K562 (cell line): ENCODE data around the gene BEND6. TPM values are rescaled to one million over a fixed set of nuclear protein-coding genes. Genes with fewer than 3 reads are reported as not detected.
A peak's percentile ranks its signal among the peaks of the same experiment; 100 is the strongest.

ENCODE experiments used
- ARHGAP35 ChIP-seq: fragments of 450-650 bp; IDR thresholded peaks from 2 replicates; pipeline ENCODE4 v1.6.1; 2018; ENCODE audit not compliant: partially characterized antibody
- CBX2 ChIP-seq: fragments of 200-600 bp; sonication (generic); IDR thresholded peaks from one replicate; pipeline ENCODE4 v1.6.1; 2012; ENCODE audit warnings: mild to moderate bottlenecking, low read length, inconsistent platforms; ENCODE audit not compliant: insufficient read depth, poor library complexity, severe bottlenecking
- CBX5 ChIP-seq: IDR thresholded peaks from 2 replicates; pipeline ENCODE4 v1.6.1; 2014; ENCODE audit warnings: low read depth, borderline replicate concordance
- CCAR2 ChIP-seq: fragments of 200-400 bp; formaldehyde crosslinking; IDR thresholded peaks from 2 replicates; pipeline ENCODE4 v1.6.1; 2017; ENCODE audit warnings: mild to moderate bottlenecking, low read depth, low read length
- FOS ChIP-seq: IDR thresholded peaks from 3 replicates; pipeline ENCODE4 v1.6.1; 2011; ENCODE audit not compliant: insufficient read length; ENCODE audit errors: extremely low read depth
- GABPB1 ChIP-seq: sonication (generic); formaldehyde crosslinking; IDR thresholded peaks from 2 replicates; pipeline ENCODE4 v1.8.0; 2022; ENCODE audit warnings: mild to moderate bottlenecking, missing genetic modification reagents
- ILK ChIP-seq: fragments of 450-650 bp; IDR thresholded peaks from 2 replicates; pipeline ENCODE4 v1.6.1; 2016; ENCODE audit warnings: missing genetic modification characterization, low read depth, mild to moderate bottlenecking, missing compliant biosample characterization, moderate library complexity, borderline replicate concordance
- JUNB ChIP-seq: fragments of 450-650 bp; formaldehyde crosslinking; conservative IDR thresholded peaks from 2 replicates; pipeline ENCODE4 v1.4.0; 2020; ENCODE audit warnings: mild to moderate bottlenecking
- NCOA6 ChIP-seq: fragments of 450-650 bp; IDR thresholded peaks from 2 replicates; pipeline ENCODE4 v1.6.1; 2017; ENCODE audit warnings: mild to moderate bottlenecking
- NFIX ChIP-seq: fragments of 250-450 bp; sonication (Bioruptor Pico); IDR thresholded peaks from 2 replicates; pipeline ENCODE4 v1.4.0; 2020; ENCODE audit warnings: low read depth, mild to moderate bottlenecking, moderate library complexity
- TOE1 ChIP-seq, 2 experiments: fragments of 450-650 bp in 1 of 2; sonication (generic) in 1 of 2; formaldehyde crosslinking in 1 of 2; IDR thresholded peaks; 2 replicates each; pipeline versions ENCODE4 v1.7.1 to v1.8.0; 2016 to 2022; ENCODE audit warnings: borderline replicate concordance in 2 of 2, mild to moderate bottlenecking in 2 of 2, antibody characterized with exemption in 1 of 2, inconsistent platforms in 1 of 2, low read depth in 1 of 2, missing genetic modification reagents in 1 of 2, moderate library complexity in 1 of 2
- polyA plus RNA-seq, 8 experiments: library from polyadenylated mRNA; depleted of rRNA in 4 of 8; stranded (reverse) in 5 of 8; unstranded in 3 of 8; fragments of >200 nt; fragmentation: Nextera tagmentation in 2 of 8; fragmentation: Illumina TruSeq in 1 of 8; extraction: Ambion mirVana in 2 of 8; extraction: Trizol in 1 of 8; gene quantifications; 2 replicates each; pipeline versions ENCODE4 v1.2.1 to v1.2.3, GENCODE V29; 2011 to 2014; ENCODE audit warnings: inconsistent platforms in 1 of 8, missing spikeins in 1 of 8
- total RNA-seq, 7 experiments: library from RNA; depleted of rRNA in 6 of 7; stranded (reverse); fragments of >200 nt in 6 of 7; fragmentation: Illumina TruSeq in 2 of 7; extraction: Trizol in 2 of 7; gene quantifications; 2 replicates each; pipeline versions ENCODE4 v1.2.1 to v1.2.3, GENCODE V29; 2011 to 2021; ENCODE audit warnings: low replicate concordance in 1 of 7
- TF ChIP-seq, protein P1 (sequence below): fragments of 250-450 bp; sonication (Bioruptor Pico); IDR thresholded peaks from 2 replicates; pipeline ENCODE4 v1.8.0; 2022; ENCODE audit warnings: inconsistent platforms, mild to moderate bottlenecking, moderate library complexity, borderline replicate concordance
- TF ChIP-seq, protein P2 (sequence below): fragments of 200-800 bp; sonication (Bioruptor generic); IDR thresholded peaks from 2 replicates; pipeline ENCODE4 v1.6.1; 2016; ENCODE audit warnings: missing genetic modification characterization, missing compliant biosample characterization
- TF ChIP-seq, protein P3 (sequence below), 2 experiments: fragments of 450-650 bp in 1 of 2; sonication (generic) in 1 of 2; formaldehyde crosslinking in 1 of 2; IDR thresholded peaks in 1 of 2; conservative IDR thresholded peaks in 1 of 2; 2 replicates each; pipeline versions ENCODE4 v1.6.1 to v1.8.1; 2016 to 2023; ENCODE audit warnings: mild to moderate bottlenecking in 2 of 2, moderate library complexity in 2 of 2, inconsistent platforms in 1 of 2, missing genetic modification reagents in 1 of 2
- TF ChIP-seq, protein P4 (sequence below): fragments of 250-450 bp; sonication (Bioruptor Pico); IDR thresholded peaks from 2 replicates; pipeline ENCODE4 v1.8.0; 2021; ENCODE audit warnings: moderate library complexity, mild to moderate bottlenecking, inconsistent platforms

Gene BEND6
- total and polyA plus RNA-seq, 9 of the 15 experiments (the other 6 are each of a cell fraction or from before 2014, with no cell fraction given): 0.37 to 4.0 (median 1.1) TPM

DNA sequence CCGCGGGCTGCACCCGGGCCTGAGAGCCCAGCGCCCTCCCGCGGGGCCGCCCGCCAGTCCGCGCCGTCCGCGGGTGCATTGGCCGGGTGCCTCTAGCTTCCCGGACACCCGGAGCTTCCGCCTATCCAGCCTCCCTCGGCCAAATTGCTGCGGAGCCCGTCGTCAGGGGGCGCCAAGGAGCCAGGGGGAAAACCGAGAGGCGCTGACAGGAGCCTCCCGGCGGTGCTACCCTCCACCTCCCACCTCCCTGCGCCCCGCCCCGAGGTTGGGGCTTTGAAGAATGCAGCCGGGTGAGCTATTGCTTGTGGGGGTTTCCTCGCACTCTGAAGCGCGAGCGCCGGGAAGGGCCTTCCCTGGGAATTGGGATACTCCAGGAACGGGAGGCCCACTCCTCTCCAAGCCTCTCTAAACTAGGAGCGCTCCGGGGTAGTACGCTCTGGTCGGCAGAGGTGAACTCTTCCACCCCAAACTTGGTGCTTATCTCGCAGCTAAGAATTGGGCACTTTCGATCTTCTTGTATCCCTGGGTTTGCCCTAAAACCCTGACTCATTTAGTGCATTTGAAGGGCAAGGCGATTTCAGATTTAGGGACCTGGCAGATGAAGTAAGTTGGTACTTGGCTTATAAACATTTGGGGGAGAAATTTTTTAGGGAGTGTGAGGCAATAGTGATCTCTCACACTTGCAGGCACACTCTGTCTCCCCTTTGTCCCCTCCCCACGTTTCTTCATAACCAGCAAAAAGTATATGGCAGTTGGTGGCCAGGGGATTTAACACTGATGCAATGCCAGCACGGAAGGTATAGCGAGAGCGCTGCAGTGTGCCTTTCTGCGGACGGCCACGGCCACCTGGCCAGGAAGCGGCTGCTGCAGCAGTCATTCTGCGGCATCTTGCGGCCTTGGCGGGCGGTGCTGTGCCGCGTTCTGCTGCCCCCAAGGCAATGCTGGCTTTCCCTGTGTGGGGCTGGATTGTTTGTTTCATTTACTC, 556 bp downstream of the BEND6 start (continued):
- TF ChIP-seq ILK (tag) (no peak), CBX2 (no peak), CBX5 (peak; percentile 21; the same call in 1 of the 2 replicates), FOS (no peak), ARHGAP35 (no peak), NFIX (CRISPR knock-in tag) (no peak), CCAR2 (no peak), JUNB (CRISPR knock-in tag) (no peak), GABPB1 (CRISPR knock-in tag) (peak; percentile 70), NCOA6 (peak; percentile 46; the same call in 1 of the 2 replicates), TOE1 (IDR thresholded peaks at IDR 0.05; ENCODE audit: borderline replicate concordance) (0 out of 2 replicates have a peak, but pooled peaks have one; percentile 40), TOE1 (CRISPR knock-in tag; IDR thresholded peaks at IDR 0.05; ENCODE audit: borderline replicate concordance, low read depth) (no peak)
- TF ChIP-seq, protein P1, sequence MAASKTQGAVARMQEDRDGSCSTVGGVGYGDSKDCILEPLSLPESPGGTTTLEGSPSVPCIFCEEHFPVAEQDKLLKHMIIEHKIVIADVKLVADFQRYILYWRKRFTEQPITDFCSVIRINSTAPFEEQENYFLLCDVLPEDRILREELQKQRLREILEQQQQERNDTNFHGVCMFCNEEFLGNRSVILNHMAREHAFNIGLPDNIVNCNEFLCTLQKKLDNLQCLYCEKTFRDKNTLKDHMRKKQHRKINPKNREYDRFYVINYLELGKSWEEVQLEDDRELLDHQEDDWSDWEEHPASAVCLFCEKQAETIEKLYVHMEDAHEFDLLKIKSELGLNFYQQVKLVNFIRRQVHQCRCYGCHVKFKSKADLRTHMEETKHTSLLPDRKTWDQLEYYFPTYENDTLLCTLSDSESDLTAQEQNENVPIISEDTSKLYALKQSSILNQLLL (CRISPR knock-in tag): no peak
- TF ChIP-seq, protein P2, sequence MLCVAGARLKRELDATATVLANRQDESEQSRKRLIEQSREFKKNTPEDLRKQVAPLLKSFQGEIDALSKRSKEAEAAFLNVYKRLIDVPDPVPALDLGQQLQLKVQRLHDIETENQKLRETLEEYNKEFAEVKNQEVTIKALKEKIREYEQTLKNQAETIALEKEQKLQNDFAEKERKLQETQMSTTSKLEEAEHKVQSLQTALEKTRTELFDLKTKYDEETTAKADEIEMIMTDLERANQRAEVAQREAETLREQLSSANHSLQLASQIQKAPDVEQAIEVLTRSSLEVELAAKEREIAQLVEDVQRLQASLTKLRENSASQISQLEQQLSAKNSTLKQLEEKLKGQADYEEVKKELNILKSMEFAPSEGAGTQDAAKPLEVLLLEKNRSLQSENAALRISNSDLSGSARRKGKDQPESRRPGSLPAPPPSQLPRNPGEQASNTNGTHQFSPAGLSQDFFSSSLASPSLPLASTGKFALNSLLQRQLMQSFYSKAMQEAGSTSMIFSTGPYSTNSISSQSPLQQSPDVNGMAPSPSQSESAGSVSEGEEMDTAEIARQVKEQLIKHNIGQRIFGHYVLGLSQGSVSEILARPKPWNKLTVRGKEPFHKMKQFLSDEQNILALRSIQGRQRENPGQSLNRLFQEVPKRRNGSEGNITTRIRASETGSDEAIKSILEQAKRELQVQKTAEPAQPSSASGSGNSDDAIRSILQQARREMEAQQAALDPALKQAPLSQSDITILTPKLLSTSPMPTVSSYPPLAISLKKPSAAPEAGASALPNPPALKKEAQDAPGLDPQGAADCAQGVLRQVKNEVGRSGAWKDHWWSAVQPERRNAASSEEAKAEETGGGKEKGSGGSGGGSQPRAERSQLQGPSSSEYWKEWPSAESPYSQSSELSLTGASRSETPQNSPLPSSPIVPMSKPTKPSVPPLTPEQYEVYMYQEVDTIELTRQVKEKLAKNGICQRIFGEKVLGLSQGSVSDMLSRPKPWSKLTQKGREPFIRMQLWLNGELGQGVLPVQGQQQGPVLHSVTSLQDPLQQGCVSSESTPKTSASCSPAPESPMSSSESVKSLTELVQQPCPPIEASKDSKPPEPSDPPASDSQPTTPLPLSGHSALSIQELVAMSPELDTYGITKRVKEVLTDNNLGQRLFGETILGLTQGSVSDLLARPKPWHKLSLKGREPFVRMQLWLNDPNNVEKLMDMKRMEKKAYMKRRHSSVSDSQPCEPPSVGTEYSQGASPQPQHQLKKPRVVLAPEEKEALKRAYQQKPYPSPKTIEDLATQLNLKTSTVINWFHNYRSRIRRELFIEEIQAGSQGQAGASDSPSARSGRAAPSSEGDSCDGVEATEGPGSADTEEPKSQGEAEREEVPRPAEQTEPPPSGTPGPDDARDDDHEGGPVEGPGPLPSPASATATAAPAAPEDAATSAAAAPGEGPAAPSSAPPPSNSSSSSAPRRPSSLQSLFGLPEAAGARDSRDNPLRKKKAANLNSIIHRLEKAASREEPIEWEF (CRISPR knock-in tag): no peak
- TF ChIP-seq, protein P3, sequence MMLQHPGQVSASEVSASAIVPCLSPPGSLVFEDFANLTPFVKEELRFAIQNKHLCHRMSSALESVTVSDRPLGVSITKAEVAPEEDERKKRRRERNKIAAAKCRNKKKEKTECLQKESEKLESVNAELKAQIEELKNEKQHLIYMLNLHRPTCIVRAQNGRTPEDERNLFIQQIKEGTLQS (IDR thresholded peaks at IDR 0.05): peak; percentile 49
- TF ChIP-seq, protein P3 (CRISPR knock-in tag; conservative IDR thresholded peaks at IDR 0.05): no peak
- TF ChIP-seq, protein P4, sequence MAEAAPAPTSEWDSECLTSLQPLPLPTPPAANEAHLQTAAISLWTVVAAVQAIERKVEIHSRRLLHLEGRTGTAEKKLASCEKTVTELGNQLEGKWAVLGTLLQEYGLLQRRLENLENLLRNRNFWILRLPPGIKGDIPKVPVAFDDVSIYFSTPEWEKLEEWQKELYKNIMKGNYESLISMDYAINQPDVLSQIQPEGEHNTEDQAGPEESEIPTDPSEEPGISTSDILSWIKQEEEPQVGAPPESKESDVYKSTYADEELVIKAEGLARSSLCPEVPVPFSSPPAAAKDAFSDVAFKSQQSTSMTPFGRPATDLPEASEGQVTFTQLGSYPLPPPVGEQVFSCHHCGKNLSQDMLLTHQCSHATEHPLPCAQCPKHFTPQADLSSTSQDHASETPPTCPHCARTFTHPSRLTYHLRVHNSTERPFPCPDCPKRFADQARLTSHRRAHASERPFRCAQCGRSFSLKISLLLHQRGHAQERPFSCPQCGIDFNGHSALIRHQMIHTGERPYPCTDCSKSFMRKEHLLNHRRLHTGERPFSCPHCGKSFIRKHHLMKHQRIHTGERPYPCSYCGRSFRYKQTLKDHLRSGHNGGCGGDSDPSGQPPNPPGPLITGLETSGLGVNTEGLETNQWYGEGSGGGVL (CRISPR knock-in tag): no peak
